ENCODE data around the gene CLEC10A. TPM values are rescaled to one million over a fixed set of nuclear protein-coding genes. Genes with fewer than 3 reads are reported as not detected.

The CLEC10A gene
- total and polyA plus RNA-seq, 10 of the 15 experiments (the other 5 are each of a cell fraction or from before 2014, with no cell fraction given) = not detected

DNA sequence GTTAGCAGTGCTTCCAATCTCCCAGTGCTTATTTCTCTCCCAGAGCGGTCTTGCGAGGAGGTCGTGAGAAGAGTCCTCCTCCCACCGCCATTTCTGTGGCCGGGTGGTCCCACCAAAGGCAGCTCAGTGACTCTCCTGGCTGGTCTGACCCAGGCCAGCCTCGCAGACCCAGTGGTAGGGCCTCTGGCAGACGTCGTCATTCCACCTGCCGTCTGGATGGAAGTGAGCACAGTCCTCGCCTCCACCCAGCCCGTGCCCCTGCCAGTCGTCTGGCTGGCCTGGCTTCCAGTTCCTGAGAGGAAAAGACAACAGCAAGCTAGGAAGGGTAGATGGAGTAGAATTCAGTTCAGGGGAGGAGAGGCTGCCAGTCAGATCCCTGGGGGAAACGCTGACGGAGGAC lies 5.1 kb downstream of the CLEC10A start (continued):
- TF ChIP-seq FOXK2 (IDR thresholded peaks at IDR 0.05) = no peak
- TF ChIP-seq TARDBP (IDR thresholded peaks at IDR 0.05; ENCODE audit: borderline replicate concordance) = no peak

DNA sequence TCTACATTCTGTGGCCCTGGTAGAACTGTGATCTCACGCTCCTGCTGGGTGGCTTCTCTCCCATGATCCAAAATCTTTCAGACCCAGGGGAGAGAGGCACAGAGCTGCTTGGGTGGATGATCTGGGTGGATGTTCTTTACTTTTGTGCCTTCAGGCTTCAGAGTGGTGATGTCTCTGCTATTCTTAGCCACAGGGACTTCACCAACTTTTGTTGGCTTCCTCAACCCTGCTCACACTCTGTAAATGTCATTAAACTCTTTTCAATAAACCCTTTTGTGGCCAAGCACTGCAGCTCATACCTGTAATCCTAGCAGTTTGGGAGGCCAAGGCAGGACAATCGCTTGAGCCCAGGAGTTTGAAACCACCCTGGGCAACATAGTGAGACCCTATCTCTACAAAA lies 7.6 kb downstream of the CLEC10A start:
- DNase-seq (ENCODE audit: low read depth, low spot score) (no peak), ATAC-seq (peak; percentile 27; the same call in 1 of the 3 replicates), FAIRE-seq (no peak)
- CTCF ChIA-PET = interaction anchor here (0.6 to 0.8 kb wide), 2 partner anchors 9 to 40 kb away, joined by 3 to 4 read pairs; no protein-coding TSS in a partner anchor
- Histone ChIP-seq H3K27ac (ENCODE audit: control insufficient read depth, insufficient read depth) (no peak overlapping the region), H3K36me3 (ENCODE audit: control insufficient read depth in 2 of 2, insufficient read depth in 2 of 2, low read length in 1 of 2) (no peaks in the 10 kb centered on the region), H3K4me3 (no peak overlapping the region), H3K27me3 (replicated peaks in 1 of 2; ENCODE audit: control insufficient read depth in 2 of 2, insufficient read depth in 2 of 2, low read length in 1 of 2) (no peaks in the 10 kb centered on the region), H2AFZ (ENCODE audit: control insufficient read depth, low read depth, low read length) (no peak overlapping the region), H4K20me1 (ENCODE audit: control insufficient read depth, insufficient read depth) (no peaks in the 10 kb centered on the region), H3K4me1 (ENCODE audit: control insufficient read depth, insufficient read depth, low read length) (no peaks in the 10 kb centered on the region), H3K79me2 (ENCODE audit: control insufficient read depth, insufficient read depth, low read length) (no peaks in the 10 kb centered on the region), H3K9ac (ENCODE audit: control insufficient read depth, insufficient read depth, low read length) (no peak overlapping the region), H3K4me2 (ENCODE audit: control insufficient read depth, insufficient read depth) (no peak overlapping the region), H3K9me3 (replicated peaks; ENCODE audit: control insufficient read depth, insufficient read depth, low read length) (no peaks in the 10 kb centered on the region; the same call in 2 of the 3 replicates)
- RAD21 ChIA-PET (ENCODE audit: unreplicated experiment) = no interaction called here
- SMC1A ChIA-PET (ENCODE audit: uncharacterized antibody, unreplicated experiment) = interaction anchor here (0.8 kb wide), 2 partner anchors 18 to 27 kb away, joined by 3 read pairs; no protein-coding TSS in a partner anchor
- POLR2A ChIA-PET = no interaction called here
- no TSS peak for BruUV-seq (replicated peaks)
- WGBS (ENCODE audit: insufficient coverage, insufficient replicate concordance, low lambda C conversion rate, missing lambda C conversion rate) = 47% methylated on average over 2 of the region's 2 CpGs
- TF ChIP-seq, protein P1, sequence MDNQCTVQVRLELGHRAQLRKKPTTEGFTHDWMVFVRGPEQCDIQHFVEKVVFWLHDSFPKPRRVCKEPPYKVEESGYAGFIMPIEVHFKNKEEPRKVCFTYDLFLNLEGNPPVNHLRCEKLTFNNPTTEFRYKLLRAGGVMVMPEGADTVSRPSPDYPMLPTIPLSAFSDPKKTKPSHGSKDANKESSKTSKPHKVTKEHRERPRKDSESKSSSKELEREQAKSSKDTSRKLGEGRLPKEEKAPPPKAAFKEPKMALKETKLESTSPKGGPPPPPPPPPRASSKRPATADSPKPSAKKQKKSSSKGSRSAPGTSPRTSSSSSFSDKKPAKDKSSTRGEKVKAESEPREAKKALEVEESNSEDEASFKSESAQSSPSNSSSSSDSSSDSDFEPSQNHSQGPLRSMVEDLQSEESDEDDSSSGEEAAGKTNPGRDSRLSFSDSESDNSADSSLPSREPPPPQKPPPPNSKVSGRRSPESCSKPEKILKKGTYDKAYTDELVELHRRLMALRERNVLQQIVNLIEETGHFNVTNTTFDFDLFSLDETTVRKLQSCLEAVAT (IDR thresholded peaks at IDR 0.05) = no peak
- TF ChIP-seq ZNF207 (IDR thresholded peaks at IDR 0.05; ENCODE audit: borderline replicate concordance) (no peak), MEF2B (IDR thresholded peaks at IDR 0.05; ENCODE audit: partially characterized antibody, poor library complexity, severe bottlenecking) (peak; percentile 24), GATAD2B (conservative IDR thresholded peaks at IDR 0.05; ENCODE audit: low read depth) (no peak)
- intact Hi-C loops (cut with micrococcal nuclease; ENCODE audit: unreplicated experiment) = no loop called here
- in situ Hi-C loops (cut with MboI) = no loop called here
